ENCODE measurements around the gene HTT. TPM values are rescaled to one million over a fixed set of nuclear protein-coding genes. Genes with fewer than 3 reads are reported as not detected.

The HTT gene
- total and polyA plus RNA-seq, 4 donors, result 8.6 to 39.8 (median 16.4) TPM

GRCh38 chr4:3223346-3223745 lies 148.9 kb downstream of the HTT start:
- H3K4me3 ChIP-seq (ENCODE audit: low read depth in 1 of 3, low read length in 3 of 3), result no peak overlapping the region
- no peaks in the 10 kb centered on the region for H3K27me3 ChIP-seq (ENCODE audit: control insufficient read depth in 4 of 4, insufficient read depth in 4 of 4, low read length in 3 of 4)
- no peak for TF ChIP-seq YY1 (IDR thresholded peaks at IDR 0.05)
- TF ChIP-seq FOXA2 (IDR thresholded peaks at IDR 0.05), result no peak
- no peak for TF ChIP-seq SP1 (IDR thresholded peaks at IDR 0.05)
- no peak for TF ChIP-seq ZBTB33 (IDR thresholded peaks at IDR 0.05)
- TF ChIP-seq NR2F2 (IDR thresholded peaks at IDR 0.05), result no peak
- no peak for TF ChIP-seq REST (IDR thresholded peaks at IDR 0.05)
- no peak for TF ChIP-seq ATF3 (IDR thresholded peaks at IDR 0.05)
- TF ChIP-seq RAD21 (IDR thresholded peaks at IDR 0.05), result no peak
- no peak for TF ChIP-seq HNF4A (conservative IDR thresholded peaks at IDR 0.05)
- no peak for TF ChIP-seq GABPA (IDR thresholded peaks at IDR 0.05 in 1 of 2, conservative IDR thresholded peaks at IDR 0.05 in 1 of 2)
- H3K4me1 ChIP-seq (ENCODE audit: control insufficient read depth in 4 of 4, insufficient read depth in 4 of 4, low read length in 3 of 4), result peaks cover 0 to 3% (median 0%) of the 10 kb centered on the region in 4 donors
- WGBS, result 94% methylated on average over 11 of the region's 11 CpGs
- H3K36me3 ChIP-seq (ENCODE audit: control insufficient read depth in 4 of 4, insufficient read depth in 3 of 4, low read depth in 1 of 4, low read length in 3 of 4), result peaks cover 12 to 63% (median 46%) of the 10 kb centered on the region in 4 donors
- H3K9me3 ChIP-seq (ENCODE audit: control insufficient read depth in 4 of 4, low read length in 3 of 4), result no peaks in the 10 kb centered on the region
- no peak for DNase-seq (ENCODE audit: low spot score)
- no peak overlapping the region for H3K27ac ChIP-seq (ENCODE audit: low read depth in 1 of 2, low read length in 2 of 2)
- no peak overlapping the region for H3K9ac ChIP-seq (ENCODE audit: low read depth in 1 of 2, low read length in 2 of 2)

GRCh38 chr4:3223956-3224748 lies 149.7 kb downstream of the HTT start:
- no peak overlapping the region for H3K27ac ChIP-seq (ENCODE audit: low read depth in 1 of 2, low read length in 2 of 2)
- H3K9me3 ChIP-seq (ENCODE audit: control insufficient read depth in 4 of 4, low read length in 3 of 4), result no peaks in the 10 kb centered on the region
- no peak overlapping the region for H3K9ac ChIP-seq (ENCODE audit: low read depth in 1 of 2, low read length in 2 of 2)
- WGBS, result 93% methylated on average over 13 of the region's 13 CpGs
- DNase-seq (ENCODE audit: low spot score), result no peak
- peaks cover 14 to 65% (median 48%) of the 10 kb centered on the region in 4 donors for H3K36me3 ChIP-seq (ENCODE audit: control insufficient read depth in 4 of 4, insufficient read depth in 3 of 4, low read depth in 1 of 4, low read length in 3 of 4)
- H3K4me3 ChIP-seq (ENCODE audit: low read depth in 1 of 3, low read length in 3 of 3), result no peak overlapping the region
- no peaks in the 10 kb centered on the region for H3K27me3 ChIP-seq (ENCODE audit: control insufficient read depth in 4 of 4, insufficient read depth in 4 of 4, low read length in 3 of 4)
- H3K4me1 ChIP-seq (ENCODE audit: control insufficient read depth in 4 of 4, insufficient read depth in 4 of 4, low read length in 3 of 4), result peaks cover 0 to 3% (median 0%) of the 10 kb centered on the region in 4 donors
- TF ChIP-seq JUND (IDR thresholded peaks at IDR 0.05), result no peak
- no peak for TF ChIP-seq CTCF (IDR thresholded peaks at IDR 0.05; ENCODE audit: low read depth, low read length, missing input control)
- no peak for TF ChIP-seq MAX (IDR thresholded peaks at IDR 0.05)
- no peak for TF ChIP-seq NR2F2 (IDR thresholded peaks at IDR 0.05)
- TF ChIP-seq ZBTB33 (IDR thresholded peaks at IDR 0.05), result no peak
- no peak for TF ChIP-seq TAF1 (conservative IDR thresholded peaks at IDR 0.05)
- TF ChIP-seq RAD21 (IDR thresholded peaks at IDR 0.05), result no peak
- TF ChIP-seq HNF4A (conservative IDR thresholded peaks at IDR 0.05), result no peak
- no peak for TF ChIP-seq SP1 (IDR thresholded peaks at IDR 0.05)
- TF ChIP-seq REST (IDR thresholded peaks at IDR 0.05), result no peak
- no peak for TF ChIP-seq FOXA1 (IDR thresholded peaks at IDR 0.05)
- no peak for TF ChIP-seq GABPA (IDR thresholded peaks at IDR 0.05 in 1 of 2, conservative IDR thresholded peaks at IDR 0.05 in 1 of 2)
- no peak for TF ChIP-seq FOXA2 (IDR thresholded peaks at IDR 0.05)
- no peak for TF ChIP-seq EGR1 (IDR thresholded peaks at IDR 0.05; ENCODE audit: low read depth in 2 of 2)
- no peak for TF ChIP-seq HNF4G (IDR thresholded peaks at IDR 0.05)
